Measurements from ENCODE around the gene SIX5.

The SIX5 gene

GRCh38 chr19:45768655-45768983 is 433 bp downstream of the SIX5 start:
- H3K4me1 ChIP-seq (ENCODE audit: low read length) = peaks cover 5% of the 10 kb centered on the region
- H3K4me2 ChIP-seq (ENCODE audit: low read depth, low read length) = peak overlapping the region; percentile 99
- no peaks in the 10 kb centered on the region for H3K9me2 ChIP-seq (replicated peaks; ENCODE audit: insufficient read depth, low read length)
- peak overlapping the region; percentile 64; the same call in 1 of the 2 replicates for H3K9ac ChIP-seq (ENCODE audit: low read length)
- H4K20me1 ChIP-seq (ENCODE audit: insufficient read depth, low read length) = no peaks in the 10 kb centered on the region
- H3K27me3 ChIP-seq (replicated peaks; ENCODE audit: insufficient read depth, low read length) = peaks cover 19% of the 10 kb centered on the region; the same call in 1 of the 2 replicates
- no peak for TF ChIP-seq CTCF (IDR thresholded peaks at IDR 0.05; ENCODE audit: low read length)
- peaks cover 14% of the 10 kb centered on the region for H3F3A ChIP-seq (ENCODE audit: insufficient read depth, low read length)
- H3K36me3 ChIP-seq (replicated peaks; ENCODE audit: insufficient read depth, low read length) = no peaks in the 10 kb centered on the region
- no peaks in the 10 kb centered on the region for H3K79me2 ChIP-seq (ENCODE audit: low read length)
- no peaks in the 10 kb centered on the region for H3K9me3 ChIP-seq (replicated peaks; ENCODE audit: insufficient read depth, low read length)
- H2AFZ ChIP-seq (ENCODE audit: low read length) = peak overlapping the region; percentile 90
- H3K4me3 ChIP-seq (ENCODE audit: low read length) = peak overlapping the region; percentile 90
- no peak overlapping the region for H3K27ac ChIP-seq (ENCODE audit: low read length)
- DNase-seq = no peak

DNA sequence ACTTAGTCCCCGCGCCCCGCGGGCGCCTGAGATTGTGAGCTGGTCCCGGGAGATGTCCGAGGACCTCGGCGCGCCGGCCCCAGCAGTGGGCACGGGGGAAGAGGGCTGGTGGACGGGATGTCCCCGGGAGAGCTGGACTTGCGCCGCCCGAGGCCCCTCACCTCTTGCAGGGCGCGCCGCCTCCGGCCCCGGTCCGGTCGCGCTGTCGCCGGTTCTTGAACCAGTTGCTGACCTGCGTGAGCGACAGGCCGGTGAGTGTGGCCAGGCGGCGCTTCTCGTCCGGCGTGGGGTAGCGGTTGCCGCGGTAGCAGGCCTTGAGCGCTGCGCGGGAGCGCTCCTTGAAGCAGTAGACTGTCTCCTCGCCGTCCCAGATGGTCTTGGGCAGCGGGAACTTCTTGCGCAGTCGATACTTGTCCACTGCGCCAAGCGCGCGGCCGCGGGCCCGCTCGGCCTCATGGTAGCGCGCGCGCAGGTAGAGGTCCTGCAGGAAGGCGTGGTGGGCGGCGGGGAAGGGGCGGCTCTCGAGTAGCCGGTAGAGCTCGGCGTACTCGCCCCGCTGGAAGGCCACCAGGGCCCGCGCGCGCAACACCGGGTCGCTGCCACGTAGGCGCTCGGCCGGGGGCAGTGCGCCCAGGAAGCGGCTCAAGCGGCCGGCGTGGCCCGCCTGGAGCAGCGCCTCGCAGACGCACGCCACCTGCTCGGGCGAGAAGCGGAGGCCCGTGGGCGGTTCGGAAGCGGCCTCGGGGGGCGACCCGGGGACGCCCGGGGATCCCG is 984 bp downstream of the SIX5 start:
- Histone ChIP-seq H3F3A (ENCODE audit: insufficient read depth, low read length) (peaks cover 14% of the 10 kb centered on the region), H2AFZ (ENCODE audit: low read length) (peak overlapping the region; percentile 64), H3K27me3 (replicated peaks; ENCODE audit: insufficient read depth, low read length) (peaks cover 22% of the 10 kb centered on the region; the same call in 1 of the 2 replicates), H3K9ac (ENCODE audit: low read length) (peak overlapping the region; percentile 7; the same call in 1 of the 2 replicates), H3K4me1 (ENCODE audit: low read length) (peaks cover 5% of the 10 kb centered on the region), H4K20me1 (ENCODE audit: insufficient read depth, low read length) (no peaks in the 10 kb centered on the region), H3K36me3 (replicated peaks; ENCODE audit: insufficient read depth, low read length) (no peaks in the 10 kb centered on the region), H3K4me3 (ENCODE audit: low read length) (peak overlapping the region; percentile 90), H3K9me2 (replicated peaks; ENCODE audit: insufficient read depth, low read length) (no peaks in the 10 kb centered on the region), H3K4me2 (ENCODE audit: low read depth, low read length) (peak overlapping the region; percentile 99), H3K79me2 (ENCODE audit: low read length) (no peaks in the 10 kb centered on the region), H3K27ac (ENCODE audit: low read length) (no peak overlapping the region), H3K9me3 (replicated peaks; ENCODE audit: insufficient read depth, low read length) (no peaks in the 10 kb centered on the region)
- no peak for TF ChIP-seq EZH2phosphoT487 (IDR thresholded peaks at IDR 0.05; ENCODE audit: low read length)
- no peak for TF ChIP-seq EZH2 (optimal IDR thresholded peaks at IDR 0.05; ENCODE audit: low read depth, low read length)
- TF ChIP-seq CTCF (IDR thresholded peaks at IDR 0.05; ENCODE audit: low read length) = no peak
- peak; percentile 44 for DNase-seq

DNA sequence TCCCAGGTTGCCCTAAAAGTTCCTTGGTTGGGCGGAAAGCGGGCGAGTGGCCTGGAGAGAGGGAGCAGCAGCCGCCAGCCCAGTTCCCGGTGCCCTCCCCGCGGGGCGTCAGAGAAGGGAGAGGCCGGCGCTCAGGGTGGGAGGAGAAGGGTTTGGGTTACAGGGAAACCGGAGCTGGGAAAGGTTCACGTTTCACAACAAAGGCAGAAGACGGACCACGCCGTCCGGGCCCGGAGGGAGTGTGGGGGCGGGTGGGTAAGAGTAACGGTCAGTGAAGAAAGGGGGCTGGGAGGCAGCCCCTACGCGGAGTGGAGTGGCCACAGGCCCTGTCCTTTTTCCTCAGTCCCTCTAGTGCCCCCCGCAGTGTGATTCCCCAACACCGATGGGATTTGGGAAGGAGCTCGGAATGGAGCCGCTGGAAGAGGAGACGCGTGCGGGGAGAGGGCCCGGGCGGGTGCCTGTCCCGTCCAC is 1.6 kb downstream of the SIX5 start:
- Histone ChIP-seq H3K9me3 (replicated peaks; ENCODE audit: insufficient read depth, low read length) (no peaks in the 10 kb centered on the region), H4K20me1 (ENCODE audit: insufficient read depth, low read length) (no peaks in the 10 kb centered on the region), H3K9ac (ENCODE audit: low read length) (no peak overlapping the region; the same call in 1 of the 2 replicates), H3K27ac (ENCODE audit: low read length) (no peak overlapping the region), H3K27me3 (replicated peaks; ENCODE audit: insufficient read depth, low read length) (peaks cover 28% of the 10 kb centered on the region; the same call in 1 of the 2 replicates), H3F3A (ENCODE audit: insufficient read depth, low read length) (peaks cover 14% of the 10 kb centered on the region), H3K4me1 (ENCODE audit: low read length) (peaks cover 5% of the 10 kb centered on the region), H3K4me2 (ENCODE audit: low read depth, low read length) (peak overlapping the region; percentile 99; the same call in 1 of the 2 replicates), H3K9me2 (replicated peaks; ENCODE audit: insufficient read depth, low read length) (no peaks in the 10 kb centered on the region), H3K79me2 (ENCODE audit: low read length) (no peaks in the 10 kb centered on the region), H3K36me3 (replicated peaks; ENCODE audit: insufficient read depth, low read length) (no peaks in the 10 kb centered on the region), H3K4me3 (ENCODE audit: low read length) (peak overlapping the region; percentile 90; the same call in 1 of the 2 replicates), H2AFZ (ENCODE audit: low read length) (peak overlapping the region; percentile 64; the same call in 1 of the 2 replicates)
- TF ChIP-seq EZH2phosphoT487 (IDR thresholded peaks at IDR 0.05; ENCODE audit: low read length) = no peak
- TF ChIP-seq EZH2 (optimal IDR thresholded peaks at IDR 0.05; ENCODE audit: low read depth, low read length) = no peak
- TF ChIP-seq CTCF (IDR thresholded peaks at IDR 0.05; ENCODE audit: low read length) = no peak
- DNase-seq = no peak

All from MM.1S (cell line).